Epithelial cell of proximal tubule (primary cell): ENCODE measurements around the gene LMF1. TPM values are rescaled to one million over a fixed set of nuclear protein-coding genes. Genes with fewer than 3 reads are reported as not detected.

Experiments used
- DNase-seq: peaks from one replicate; pipeline ENCODE4 v3.0.0-alpha.2; 2011; ENCODE audit warnings: low read depth
- H3K4me3 ChIP-seq: 2 replicates; pipeline ENCODE4 v1.5.1; 2011; ENCODE audit warnings: low read depth, mild to moderate bottlenecking, low read length
- CTCF ChIP-seq: conservative IDR thresholded peaks from 2 replicates; pipeline ENCODE4 v1.5.1; 2012; ENCODE audit warnings: low read depth, mild to moderate bottlenecking, low read length
- total RNA-seq: library from RNA; depleted of rRNA; stranded (reverse); fragments of >200 nt; gene quantifications from 2 replicates; pipeline ENCODE4 v1.2.3, GENCODE V29; 2015

Gene LMF1
- total RNA-seq, 1 donor from 2014 or later = 8.2 TPM

GRCh38 chr16:907842-908241, 62.9 kb downstream of the LMF1 start:
- no peak overlapping the region for H3K4me3 ChIP-seq
- no peak for DNase-seq
- TF ChIP-seq CTCF = no peak

DNA sequence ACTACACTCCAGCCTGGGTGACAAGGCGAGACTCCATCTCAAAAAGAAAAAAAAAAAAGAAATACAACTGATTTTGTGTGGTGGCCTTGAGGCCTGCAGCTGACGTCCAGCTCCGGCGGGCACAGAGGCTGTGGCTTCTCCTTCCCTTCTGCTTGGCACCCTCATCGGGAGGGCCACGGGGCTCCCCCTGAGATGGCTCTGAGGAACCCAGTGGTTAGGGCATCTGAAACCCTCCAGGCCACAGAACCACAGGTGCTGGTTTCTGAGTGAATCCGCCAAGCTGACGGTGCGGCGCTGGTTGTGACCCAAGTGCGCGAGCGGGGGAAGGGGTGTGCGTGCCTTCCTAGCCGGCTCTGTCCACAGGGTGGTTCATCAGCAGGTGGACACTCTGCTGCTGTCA, 63.4 kb downstream of the LMF1 start:
- DNase-seq = no peak
- no peak overlapping the region for H3K4me3 ChIP-seq
- no peak for TF ChIP-seq CTCF

GRCh38 chr16:906296-906695, 64.5 kb downstream of the LMF1 start:
- no peak for DNase-seq
- H3K4me3 ChIP-seq = no peak overlapping the region
- TF ChIP-seq CTCF = no peak

- TF ChIP-seq CTCF = no peak
- no peak overlapping the region for H3K4me3 ChIP-seq
- DNase-seq = no peak
Measured at GRCh38 chr16:901715-902601, 68.8 kb downstream of the LMF1 start.

DNA sequence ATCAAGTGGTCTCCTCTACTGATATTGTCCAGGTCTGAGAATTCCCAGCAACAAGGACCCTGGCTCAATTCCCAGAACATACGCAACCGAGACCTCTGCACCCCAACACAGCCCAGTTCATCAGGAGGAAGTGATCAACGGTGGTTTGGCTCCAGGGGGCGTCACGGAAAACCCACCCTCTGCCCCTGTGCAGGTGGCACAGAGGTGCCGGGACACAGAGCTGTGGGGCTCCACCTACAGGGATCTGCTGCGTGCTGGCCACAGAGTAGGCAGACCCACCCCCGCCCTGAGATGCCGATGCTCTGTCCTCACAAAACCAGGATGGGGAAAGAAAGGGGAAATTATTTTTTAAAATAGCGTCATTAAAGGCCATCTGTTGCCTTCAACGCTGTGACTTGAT, 69.6 kb downstream of the LMF1 start:
- TF ChIP-seq CTCF = no peak
- no peak for DNase-seq
- no peak overlapping the region for H3K4me3 ChIP-seq

DNA sequence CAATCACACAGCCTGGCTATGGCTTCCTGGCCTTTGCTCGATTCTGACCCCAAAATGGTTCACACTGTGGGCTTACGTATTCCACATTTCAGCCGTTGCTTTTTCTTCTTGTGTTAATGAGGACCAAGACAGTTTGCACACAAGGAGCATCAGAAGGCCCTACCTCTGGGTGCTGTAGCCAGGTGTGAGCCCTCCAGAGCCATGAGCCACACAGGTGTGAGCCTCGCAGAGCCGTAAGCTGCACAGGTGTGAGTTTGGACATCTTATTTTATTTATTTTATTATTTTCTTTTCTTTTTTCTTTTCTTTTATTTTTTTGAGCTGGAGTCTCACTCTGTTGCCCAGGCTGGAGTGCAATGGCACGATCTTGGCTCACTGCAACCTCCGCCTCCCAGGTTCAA, 70.6 kb downstream of the LMF1 start:
- no peak for TF ChIP-seq CTCF
- no peak for DNase-seq
- H3K4me3 ChIP-seq = no peak overlapping the region

- H3K4me3 ChIP-seq = no peak overlapping the region
- TF ChIP-seq CTCF = no peak
Measured at GRCh38 chr16:899683-900060, 71.1 kb downstream of the LMF1 start.

More at GRCh38 chr16:899683-900060, 71.1 kb downstream of the LMF1 start:
- no peak for DNase-seq
